LoVo (cell line): ENCODE measurements around the gene PTPRH.
"Not testable (repeated sequence)": the region's sequence is repeated elsewhere in the genome, so short reads cannot be mapped to it uniquely, and the experiment has no call there.

Source experiments
- DNase-seq: peaks from one replicate; pipeline ENCODE4 v3.0.0-alpha.2; 2016; ENCODE audit warnings: low spot score

PTPRH gene

GRCh38 chr19:55224679-55225414 is 15.5 kb upstream of the PTPRH start:
- not testable (repeated sequence) for DNase-seq

- DNase-seq, result no peak
Measured at GRCh38 chr19:55224038-55224665, 14.9 kb upstream of the PTPRH start.

GRCh38 chr19:55223291-55224037 is 14.2 kb upstream of the PTPRH start:
- DNase-seq, result no peak

- no peak for DNase-seq
Measured at GRCh38 chr19:55220525-55220924, 11.2 kb upstream of the PTPRH start.

GRCh38 chr19:55216461-55217198 is 7.3 kb upstream of the PTPRH start:
- DNase-seq, result peak; percentile 96

- DNase-seq, result no peak
Measured at GRCh38 chr19:55213547-55213946, 4.2 kb upstream of the PTPRH start.

- peak; percentile 83 for DNase-seq
Measured at GRCh38 chr19:55212447-55212846, 3.1 kb upstream of the PTPRH start.

- peak; percentile 91 for DNase-seq
Measured at GRCh38 chr19:55209693-55210472, 582 bp upstream of the PTPRH start.

- DNase-seq, result peak; percentile 91
Measured at GRCh38 chr19:55206664-55207500, 2.4 kb downstream of the PTPRH start.

GRCh38 chr19:55202199-55202598 is 7.1 kb downstream of the PTPRH start:
- DNase-seq, result not testable (repeated sequence)

GRCh38 chr19:55199620-55200204 is 9.6 kb downstream of the PTPRH start:
- no peak for DNase-seq

GRCh38 chr19:55198651-55199050 is 10.7 kb downstream of the PTPRH start:
- DNase-seq, result no peak

- DNase-seq, result no peak
Measured at GRCh38 chr19:55197528-55197927, 11.8 kb downstream of the PTPRH start.

- no peak for DNase-seq
Measured at GRCh38 chr19:55196803-55197202, 12.5 kb downstream of the PTPRH start.

- no peak for DNase-seq
Measured at GRCh38 chr19:55193481-55193880, 15.8 kb downstream of the PTPRH start.

- DNase-seq, result no peak
Measured at GRCh38 chr19:55189403-55189835, 19.9 kb downstream of the PTPRH start.

GRCh38 chr19:55188625-55189024 is 20.7 kb downstream of the PTPRH start:
- DNase-seq, result no peak

- no peak for DNase-seq
Measured at GRCh38 chr19:55186080-55186479, 23.2 kb downstream of the PTPRH start.

- no peak for DNase-seq
Measured at GRCh38 chr19:55181740-55182139, 27.6 kb downstream of the PTPRH start.
